PC-9 (cell line): ENCODE measurements around the gene PARP16.

Experiments
- CTCF ChIP-seq: fragments of 200-600 bp; sonication (generic); conservative IDR thresholded peaks from 2 replicates; pipeline ENCODE4 v1.6.1; 2017; ENCODE audit warnings: mixed run types, antibody characterized with exemption, mild to moderate bottlenecking, moderate library complexity
- EZH2 ChIP-seq: fragments of 200-600 bp; sonication (generic); IDR thresholded peaks from 2 replicates; pipeline ENCODE4 v1.8.0; 2017; ENCODE audit warnings: antibody characterized with exemption, low read depth

- TF ChIP-seq CTCF (no peak), EZH2 (no peak)
These were observed 25.1 kb upstream of the PARP16 start for GRCh38 chr15:65311760-65312159.
